ENCODE data around the gene PCDH9. TPM values are rescaled to one million over a fixed set of nuclear protein-coding genes. Genes with fewer than 3 reads are reported as not detected.

The PCDH9 gene
- total RNA-seq, 1 donor from 2014 or later, result 33.8 TPM

GRCh38 chr13:67235265-67235664 lies 5.1 kb upstream of the PCDH9 start:
- DNase-seq (ENCODE audit: extremely low spot score, unreplicated experiment), result no peak
- no peak overlapping the region for H3K4me3 Mint-ChIP-seq (ENCODE audit: unreplicated experiment)

GRCh38 chr13:67232384-67232783 lies 2.2 kb upstream of the PCDH9 start:
- Mint-ChIP-seq H3K36me3 (ENCODE audit: unreplicated experiment) (no peaks in the 10 kb centered on the region), H3K9me3 (ENCODE audit: unreplicated experiment) (no peaks in the 10 kb centered on the region), H3K27me3 (ENCODE audit: unreplicated experiment) (no peaks in the 10 kb centered on the region), H3K4me3 (ENCODE audit: unreplicated experiment) (no peak overlapping the region), H3K27ac (ENCODE audit: unreplicated experiment) (no peak overlapping the region), H3K4me1 (ENCODE audit: unreplicated experiment) (peaks cover 5% of the 10 kb centered on the region)
- no peak for DNase-seq (ENCODE audit: extremely low spot score, unreplicated experiment)
- TF ChIP-seq CTCF (IDR thresholded peaks at IDR 0.05), result no peak

More at GRCh38 chr13:67235265-67235664, 5.1 kb upstream of the PCDH9 start:
- H3K4me1 Mint-ChIP-seq (ENCODE audit: unreplicated experiment), result peaks cover 5% of the 10 kb centered on the region
- no peaks in the 10 kb centered on the region for H3K9me3 Mint-ChIP-seq (ENCODE audit: unreplicated experiment)
- H3K27me3 Mint-ChIP-seq (ENCODE audit: unreplicated experiment), result no peaks in the 10 kb centered on the region
- H3K27ac Mint-ChIP-seq (ENCODE audit: unreplicated experiment), result no peak overlapping the region
- no peaks in the 10 kb centered on the region for H3K36me3 Mint-ChIP-seq (ENCODE audit: unreplicated experiment)
- no peak for TF ChIP-seq CTCF (IDR thresholded peaks at IDR 0.05)

DNA sequence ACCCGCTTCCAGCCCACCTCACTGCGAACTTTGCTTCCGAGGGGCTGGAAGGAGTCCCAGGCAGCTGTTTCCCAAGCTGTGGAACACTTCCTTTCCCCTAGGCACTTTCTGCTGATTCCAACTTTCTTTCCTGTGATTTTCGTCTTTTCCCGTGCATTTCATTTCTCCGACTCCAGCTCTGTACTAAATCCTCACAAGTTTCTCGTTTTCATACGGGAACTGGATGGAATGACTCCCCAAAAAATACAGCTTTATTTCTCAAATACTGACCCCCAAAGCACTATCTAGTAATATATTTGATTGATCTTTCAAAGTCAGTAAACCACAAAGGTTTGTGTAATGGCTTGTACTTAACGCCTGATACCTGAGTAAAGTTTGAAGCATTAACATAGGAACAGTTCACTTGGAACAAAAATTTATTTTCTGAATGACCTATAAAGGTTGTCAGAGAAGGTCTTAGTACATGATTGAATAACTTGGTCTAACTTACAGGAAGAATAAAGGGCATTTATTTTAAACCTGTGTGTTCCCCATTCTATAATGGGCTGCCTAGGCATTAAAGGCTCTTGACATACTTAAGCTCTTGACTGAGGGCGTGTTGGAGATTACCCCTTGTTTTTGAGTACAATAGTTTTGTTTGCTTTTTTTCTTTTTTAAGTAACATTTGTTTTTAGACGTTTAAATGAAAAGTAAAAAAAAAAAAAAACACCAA lies 1.3 kb upstream of the PCDH9 start:
- peaks cover 14% of the 10 kb centered on the region for H3K4me1 Mint-ChIP-seq (ENCODE audit: unreplicated experiment)
- no peak for DNase-seq (ENCODE audit: extremely low spot score, unreplicated experiment)
- peaks cover 4% of the 10 kb centered on the region for H3K36me3 Mint-ChIP-seq (ENCODE audit: unreplicated experiment)
- no peak overlapping the region for H3K4me3 Mint-ChIP-seq (ENCODE audit: unreplicated experiment)
- H3K27ac Mint-ChIP-seq (ENCODE audit: unreplicated experiment), result peak overlapping the region; percentile 86
- no peaks in the 10 kb centered on the region for H3K9me3 Mint-ChIP-seq (ENCODE audit: unreplicated experiment)
- no peaks in the 10 kb centered on the region for H3K27me3 Mint-ChIP-seq (ENCODE audit: unreplicated experiment)
- no peak for TF ChIP-seq CTCF (IDR thresholded peaks at IDR 0.05)

DNA sequence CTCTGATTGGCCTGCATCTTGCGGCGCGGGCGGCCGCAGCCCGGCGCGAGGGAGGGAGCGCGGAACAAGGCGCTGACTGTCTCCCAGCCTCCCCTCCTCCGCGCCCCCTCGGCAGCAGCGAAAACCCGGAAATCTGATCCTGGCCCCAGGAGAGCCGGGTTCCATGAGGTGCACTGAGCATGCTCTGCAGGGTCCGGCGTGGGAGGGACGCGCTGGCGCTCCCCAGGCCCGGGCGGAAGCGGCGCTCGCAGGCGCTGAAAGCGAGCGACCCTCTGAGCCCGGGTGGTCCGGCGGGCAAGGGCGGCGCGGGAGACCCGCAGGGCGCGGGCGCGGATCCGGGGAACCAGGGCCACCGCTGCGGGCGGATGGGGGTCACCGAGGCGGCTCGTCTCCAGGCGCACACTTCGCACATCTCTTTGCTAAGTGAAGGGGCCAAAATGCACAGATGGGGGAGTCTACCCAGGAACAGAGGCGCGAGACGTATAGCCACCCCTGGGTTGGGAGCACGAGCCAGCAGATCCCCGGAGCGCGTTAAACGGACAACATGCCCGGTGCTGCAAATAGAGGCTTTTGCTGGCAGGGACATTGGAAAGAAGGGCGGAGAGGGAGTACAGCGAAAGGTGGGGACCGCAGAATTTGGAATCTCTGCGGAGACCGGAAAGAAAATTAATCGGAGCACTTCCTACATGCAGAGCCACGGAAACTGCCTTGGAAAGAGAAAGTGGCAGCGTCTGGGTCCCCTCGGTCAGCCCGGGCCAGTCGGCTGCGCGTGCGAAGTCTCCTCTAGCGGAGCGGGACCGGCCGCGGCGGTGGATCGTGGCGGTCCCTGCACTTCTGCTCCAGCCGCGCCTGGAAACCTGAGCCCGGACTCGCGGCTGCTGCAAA lies 510 bp upstream of the PCDH9 start:
- Mint-ChIP-seq H3K4me1 (ENCODE audit: unreplicated experiment) (peaks cover 18% of the 10 kb centered on the region), H3K27me3 (ENCODE audit: unreplicated experiment) (no peaks in the 10 kb centered on the region), H3K27ac (ENCODE audit: unreplicated experiment) (peak overlapping the region; percentile 86), H3K9me3 (ENCODE audit: unreplicated experiment) (no peaks in the 10 kb centered on the region), H3K36me3 (ENCODE audit: unreplicated experiment) (peaks cover 6% of the 10 kb centered on the region), H3K4me3 (ENCODE audit: unreplicated experiment) (no peak overlapping the region)
- TF ChIP-seq CTCF (IDR thresholded peaks at IDR 0.05), result no peak
- DNase-seq (ENCODE audit: extremely low spot score, unreplicated experiment), result peak; percentile 99

- Mint-ChIP-seq H3K36me3 (ENCODE audit: unreplicated experiment) (peaks cover 11% of the 10 kb centered on the region), H3K9me3 (ENCODE audit: unreplicated experiment) (no peaks in the 10 kb centered on the region), H3K4me1 (ENCODE audit: unreplicated experiment) (peaks cover 34% of the 10 kb centered on the region), H3K27me3 (ENCODE audit: unreplicated experiment) (no peaks in the 10 kb centered on the region), H3K27ac (ENCODE audit: unreplicated experiment) (no peak overlapping the region), H3K4me3 (ENCODE audit: unreplicated experiment) (no peak overlapping the region)
- no peak for TF ChIP-seq CTCF (IDR thresholded peaks at IDR 0.05)
- no peak for DNase-seq (ENCODE audit: extremely low spot score, unreplicated experiment)
Observed at GRCh38 chr13:67228916-67229315, 1.2 kb downstream of the PCDH9 start.
